Liver (tissue), 9 donors: ENCODE data around the gene GALNT8. TPM values are rescaled to one million over a fixed set of nuclear protein-coding genes. Genes with fewer than 3 reads are reported as not detected.

Experiments used
- DNase-seq: peaks from one replicate; pipeline ENCODE4 v3.0.0-alpha.2; 2017; ENCODE audit warnings: low spot score
- H3K27ac ChIP-seq, 2 donors: one replicate each; pipeline ENCODE4 v1.7.0; 2013; ENCODE audit warnings: inconsistent platforms in 2 of 2, low read length in 2 of 2, control low read depth in 1 of 2, low read depth in 1 of 2, mild to moderate bottlenecking in 1 of 2
- H3K27me3 ChIP-seq, 4 donors: one replicate each; pipeline versions ENCODE4 v1.6.1 to v1.7.0; 2013; ENCODE audit warnings: low read length in 3 of 4, inconsistent platforms in 1 of 4, mild to moderate bottlenecking in 1 of 4, moderate library complexity in 1 of 4; ENCODE audit not compliant: control insufficient read depth in 4 of 4, insufficient read depth in 4 of 4
- H3K36me3 ChIP-seq, 4 donors: one replicate each; pipeline versions ENCODE4 v1.6.1 to v1.7.0; 2013; ENCODE audit warnings: low read length in 3 of 4, mild to moderate bottlenecking in 3 of 4, low read depth in 1 of 4, moderate library complexity in 1 of 4; ENCODE audit not compliant: control insufficient read depth in 4 of 4, insufficient read depth in 3 of 4
- H3K4me1 ChIP-seq, 4 donors: one replicate each; pipeline versions ENCODE4 v1.6.1 to v1.7.0; 2013; ENCODE audit warnings: low read length in 3 of 4, mild to moderate bottlenecking in 3 of 4, moderate library complexity in 1 of 4; ENCODE audit not compliant: control insufficient read depth in 4 of 4, insufficient read depth in 4 of 4
- H3K4me3 ChIP-seq, 3 donors: one replicate each; pipeline versions ENCODE4 v1.6.1 to v1.7.0; 2013; ENCODE audit warnings: low read length in 3 of 3, control low read depth in 1 of 3, low read depth in 1 of 3, mild to moderate bottlenecking in 1 of 3
- H3K9ac ChIP-seq, 2 donors: one replicate each; pipeline ENCODE4 v1.7.0; 2013; ENCODE audit warnings: low read length in 2 of 2, mild to moderate bottlenecking in 2 of 2, moderate library complexity in 2 of 2, control low read depth in 1 of 2, low read depth in 1 of 2
- H3K9me3 ChIP-seq, 4 donors: one replicate each; pipeline versions ENCODE4 v1.6.1 to v1.7.0; 2013; ENCODE audit warnings: low read length in 3 of 4; ENCODE audit not compliant: control insufficient read depth in 4 of 4
- EGR1 ChIP-seq, 2 donors: IDR thresholded peaks; 2 replicates each; pipeline ENCODE4 v1.6.1; 2016 to 2018; ENCODE audit warnings: antibody characterized with exemption in 2 of 2, low read depth in 2 of 2
- FOXA1 ChIP-seq: IDR thresholded peaks from 2 replicates; pipeline ENCODE4 v1.6.1; 2016; ENCODE audit warnings: antibody characterized with exemption
- FOXA2 ChIP-seq: IDR thresholded peaks from 2 replicates; pipeline ENCODE4 v1.6.1; 2016; ENCODE audit warnings: antibody characterized with exemption
- GABPA ChIP-seq, 2 donors: IDR thresholded peaks in 1 of 2; conservative IDR thresholded peaks in 1 of 2; 2 replicates each; pipeline ENCODE4 v1.6.1; 2016; ENCODE audit warnings: antibody characterized with exemption in 2 of 2, mild to moderate bottlenecking in 1 of 2, moderate library complexity in 1 of 2
- HNF4A ChIP-seq, 2 donors: conservative IDR thresholded peaks; 2 replicates each; pipeline ENCODE4 v1.6.1; 2016; ENCODE audit warnings: antibody characterized with exemption in 2 of 2, mild to moderate bottlenecking in 2 of 2
- HNF4G ChIP-seq: IDR thresholded peaks from 2 replicates; pipeline ENCODE4 v1.6.1; 2016; ENCODE audit warnings: antibody characterized with exemption
- JUND ChIP-seq, 2 donors: IDR thresholded peaks; 2 replicates each; pipeline ENCODE4 v1.6.1; 2016; ENCODE audit warnings: antibody characterized with exemption in 2 of 2
- NR2F2 ChIP-seq: IDR thresholded peaks from 2 replicates; pipeline ENCODE4 v1.6.1; 2016; ENCODE audit warnings: antibody characterized with exemption
- RAD21 ChIP-seq, 2 donors: IDR thresholded peaks; 2 replicates each; pipeline ENCODE4 v1.6.1; 2016; ENCODE audit warnings: antibody characterized with exemption in 2 of 2, mild to moderate bottlenecking in 2 of 2
- RXRA ChIP-seq, 2 donors: IDR thresholded peaks; 2 replicates each; pipeline ENCODE4 v1.6.1; 2017 to 2018; ENCODE audit warnings: antibody characterized with exemption in 2 of 2, mild to moderate bottlenecking in 1 of 2
- SP1 ChIP-seq: IDR thresholded peaks from 2 replicates; pipeline ENCODE4 v1.6.1; 2018; ENCODE audit warnings: antibody characterized with exemption, mild to moderate bottlenecking
- TAF1 ChIP-seq: conservative IDR thresholded peaks from 2 replicates; pipeline ENCODE4 v1.6.1; 2016; ENCODE audit warnings: antibody characterized with exemption, mild to moderate bottlenecking
- YY1 ChIP-seq: IDR thresholded peaks from 2 replicates; pipeline ENCODE4 v1.6.1; 2016; ENCODE audit warnings: antibody characterized with exemption, mild to moderate bottlenecking
- ZBTB33 ChIP-seq: IDR thresholded peaks from 2 replicates; pipeline ENCODE4 v1.6.1; 2016; ENCODE audit warnings: antibody characterized with exemption
- WGBS: extraction: QIAGEN DNeasy Blood & Tissue Kit; methylation state at CpG from one replicate; pipeline ENCODE4 v1.1.7; 2013; 5-methylcytosine and 5-hydroxymethylcytosine counted together
- polyA plus RNA-seq, 2 donors: library from polyadenylated mRNA; stranded (reverse) in 1 of 2; unstranded in 1 of 2; fragments of 200-250 nt in 1 of 2; fragments of >200 nt in 1 of 2; fragmentation: Nextera tagmentation in 1 of 2; extraction: Ambion mirVana in 1 of 2; gene quantifications; one replicate each; pipeline versions ENCODE4 v1.2.1 to v1.2.3, GENCODE V29; 2013 to 2015
- total RNA-seq, 2 donors: library from RNA; depleted of rRNA; stranded (reverse); fragments of >200 nt; gene quantifications; one replicate each; pipeline ENCODE4 v1.2.3, GENCODE V29; 2014
- TF ChIP-seq, protein P1 (sequence below): IDR thresholded peaks from 2 replicates; pipeline ENCODE4 v1.6.1; 2016; ENCODE audit warnings: antibody characterized with exemption
- TF ChIP-seq, protein P2 (sequence below): IDR thresholded peaks from 2 replicates; pipeline ENCODE4 v1.6.1; 2016; ENCODE audit warnings: antibody characterized with exemption
- donor health status: healthy.
- donor health status: healthy.
- donor health status: healthy.
- donor health status: healthy.
- donor health status: healthy.

The GALNT8 gene
- total and polyA plus RNA-seq, 4 donors = 0.03 to 0.25 (median 0.19) TPM; not detected in 1

- Histone ChIP-seq H3K27ac (no peak overlapping the region), H3K9me3 (no peaks in the 10 kb centered on the region), H3K27me3 (peaks cover 1 to 19% (median 3%) of the 10 kb centered on the region in 4 donors), H3K36me3 (no peaks in the 10 kb centered on the region), H3K4me1 (peaks cover 0 to 5% (median under 1%) of the 10 kb centered on the region in 4 donors), H3K9ac (no peak overlapping the region), H3K4me3 (no peak overlapping the region)
- 75% methylated on average over 9 of the region's 9 CpGs for WGBS
- no peak for TF ChIP-seq RXRA (IDR thresholded peaks at IDR 0.05)
- TF ChIP-seq HNF4A (conservative IDR thresholded peaks at IDR 0.05) = no peak
- no peak for TF ChIP-seq EGR1 (IDR thresholded peaks at IDR 0.05; ENCODE audit: low read depth in 2 of 2)
- TF ChIP-seq, protein P1, sequence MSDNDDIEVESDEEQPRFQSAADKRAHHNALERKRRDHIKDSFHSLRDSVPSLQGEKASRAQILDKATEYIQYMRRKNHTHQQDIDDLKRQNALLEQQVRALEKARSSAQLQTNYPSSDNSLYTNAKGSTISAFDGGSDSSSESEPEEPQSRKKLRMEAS = no peak
- TF ChIP-seq FOXA2 = no peak
- TF ChIP-seq RAD21 (IDR thresholded peaks at IDR 0.05) = no peak
- DNase-seq = no peak
These were observed 94.3 kb downstream of the GALNT8 start for GRCh38 chr12:4814485-4814884.

- Histone ChIP-seq H3K9ac (no peak overlapping the region), H3K9me3 (no peaks in the 10 kb centered on the region), H3K36me3 (no peaks in the 10 kb centered on the region), H3K27me3 (peaks cover 0 to 14% (median 2%) of the 10 kb centered on the region in 4 donors), H3K4me3 (no peak overlapping the region), H3K4me1 (no peaks in the 10 kb centered on the region), H3K27ac (no peak overlapping the region)
- no peak for TF ChIP-seq HNF4A (conservative IDR thresholded peaks at IDR 0.05)
- TF ChIP-seq JUND (IDR thresholded peaks at IDR 0.05) = no peak
- no peak for TF ChIP-seq SP1
- no peak for TF ChIP-seq YY1
- no peak for TF ChIP-seq HNF4G
- no peak for TF ChIP-seq RAD21 (IDR thresholded peaks at IDR 0.05)
- TF ChIP-seq GABPA (IDR thresholded peaks at IDR 0.05 in 1 of 2, conservative IDR thresholded peaks at IDR 0.05 in 1 of 2) = no peak
- TF ChIP-seq, protein P2, sequence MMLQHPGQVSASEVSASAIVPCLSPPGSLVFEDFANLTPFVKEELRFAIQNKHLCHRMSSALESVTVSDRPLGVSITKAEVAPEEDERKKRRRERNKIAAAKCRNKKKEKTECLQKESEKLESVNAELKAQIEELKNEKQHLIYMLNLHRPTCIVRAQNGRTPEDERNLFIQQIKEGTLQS = no peak
- TF ChIP-seq FOXA1 = no peak
- no peak for TF ChIP-seq FOXA2
- no peak for TF ChIP-seq TAF1
- TF ChIP-seq EGR1 (IDR thresholded peaks at IDR 0.05; ENCODE audit: low read depth in 2 of 2) = no peak
- TF ChIP-seq NR2F2 = no peak
- 86% methylated on average over 8 of the region's 8 CpGs for WGBS
- DNase-seq = no peak
These were observed 96.7 kb downstream of the GALNT8 start for GRCh38 chr12:4816744-4817525.

GRCh38 chr12:4817880-4818279 is 97.7 kb downstream of the GALNT8 start:
- TF ChIP-seq ZBTB33 (no peak), SP1 (no peak), YY1 (no peak)
- no peak for DNase-seq
- no peak overlapping the region for H3K9ac ChIP-seq

More at GRCh38 chr12:4817880-4818279, 97.7 kb downstream of the GALNT8 start:
- no peaks in the 10 kb centered on the region for H3K36me3 ChIP-seq
- H3K4me3 ChIP-seq = no peak overlapping the region
- peaks cover 0 to 17% (median 2%) of the 10 kb centered on the region in 4 donors for H3K27me3 ChIP-seq
- H3K9me3 ChIP-seq = no peaks in the 10 kb centered on the region
- no peaks in the 10 kb centered on the region for H3K4me1 ChIP-seq
- no peak overlapping the region for H3K27ac ChIP-seq
- WGBS = 68% methylated on average over 8 of the region's 8 CpGs
